IPS-NIHi7 (cell line): ENCODE data around the gene CCL20.

Source experiments
- DNase-seq: peaks from one replicate; pipeline ENCODE4 v3.0.0; 2012; ENCODE audit warnings: mixed read lengths; ENCODE audit errors: extremely low spot score

The CCL20 gene

DNA sequence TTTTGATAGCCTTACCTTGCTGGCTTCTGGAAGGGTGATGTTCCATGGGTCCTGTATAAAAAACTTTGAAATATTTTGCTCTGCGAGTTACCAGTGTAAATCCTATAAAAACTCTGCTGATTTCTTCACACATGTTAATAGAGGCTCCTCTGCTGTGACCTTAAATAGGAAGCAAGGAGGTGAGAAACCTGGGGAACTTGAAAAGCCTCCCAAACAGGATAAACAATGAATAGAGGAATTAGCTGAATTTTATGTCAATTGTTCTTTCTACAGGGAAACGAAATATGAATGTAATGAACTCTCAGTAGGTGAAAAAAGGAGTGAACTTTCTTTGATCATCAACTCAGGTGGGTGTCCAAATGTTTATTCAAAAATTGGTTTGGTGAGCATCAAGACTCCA is 10.8 kb upstream of the CCL20 start:
- DNase-seq, result no peak

DNA sequence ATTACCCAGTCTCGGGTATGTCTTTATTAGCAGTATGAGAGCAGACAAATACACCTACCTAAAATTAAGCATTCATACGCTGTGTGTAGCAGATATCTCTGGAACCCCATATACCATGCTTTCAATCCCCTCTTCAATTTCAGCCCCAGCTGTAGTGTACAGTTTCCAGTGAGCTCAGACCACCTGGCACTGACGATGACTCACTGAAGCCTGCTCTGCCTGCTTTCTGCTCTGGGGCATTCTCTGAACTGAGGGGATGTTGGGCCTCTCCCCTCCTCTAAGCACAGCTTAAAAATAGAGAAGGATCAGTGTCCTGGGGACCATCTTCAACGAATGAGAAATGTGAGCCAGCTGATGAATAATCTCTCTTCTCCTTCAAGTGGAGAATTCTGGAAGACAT is 8.7 kb upstream of the CCL20 start:
- DNase-seq, result no peak

DNA sequence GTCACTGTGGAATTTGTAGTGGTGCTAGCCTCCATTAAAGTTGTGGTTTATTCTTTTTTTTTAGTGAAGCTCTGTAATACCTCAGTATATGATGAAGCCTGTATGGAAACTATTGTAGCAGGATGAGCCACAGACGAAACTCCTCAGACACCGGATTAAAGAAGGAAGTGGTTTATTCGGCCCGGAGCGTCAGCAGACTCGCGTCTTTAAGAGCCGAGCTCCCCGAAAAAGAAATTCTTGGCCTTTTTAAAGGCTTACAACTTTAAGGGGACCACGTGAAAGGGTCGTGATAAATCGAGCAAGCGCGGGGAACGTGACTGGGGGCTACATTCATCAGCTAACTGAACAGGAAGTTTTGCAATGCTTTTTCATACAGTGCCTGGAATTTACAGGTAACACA is 8.1 kb upstream of the CCL20 start:
- DNase-seq, result no peak

DNA sequence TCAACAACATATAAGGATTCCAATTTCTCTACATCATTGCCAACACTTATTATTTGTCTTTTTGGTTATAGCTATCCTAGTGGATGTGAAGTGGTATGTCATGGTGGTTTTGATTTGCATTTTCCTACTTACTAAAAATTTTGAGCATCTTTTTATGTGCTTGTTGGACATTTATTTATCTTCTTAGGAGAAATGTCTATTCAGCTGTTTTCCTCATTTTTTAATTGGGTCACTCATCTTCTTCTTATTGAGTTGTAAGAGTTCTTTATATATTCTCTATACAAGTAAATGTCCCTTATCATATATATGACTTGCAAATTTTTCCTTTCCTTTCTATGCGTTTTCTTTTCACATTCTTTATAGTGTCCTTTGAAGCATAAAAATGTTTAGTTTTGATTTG is 4.7 kb upstream of the CCL20 start:
- DNase-seq, result no peak

DNA sequence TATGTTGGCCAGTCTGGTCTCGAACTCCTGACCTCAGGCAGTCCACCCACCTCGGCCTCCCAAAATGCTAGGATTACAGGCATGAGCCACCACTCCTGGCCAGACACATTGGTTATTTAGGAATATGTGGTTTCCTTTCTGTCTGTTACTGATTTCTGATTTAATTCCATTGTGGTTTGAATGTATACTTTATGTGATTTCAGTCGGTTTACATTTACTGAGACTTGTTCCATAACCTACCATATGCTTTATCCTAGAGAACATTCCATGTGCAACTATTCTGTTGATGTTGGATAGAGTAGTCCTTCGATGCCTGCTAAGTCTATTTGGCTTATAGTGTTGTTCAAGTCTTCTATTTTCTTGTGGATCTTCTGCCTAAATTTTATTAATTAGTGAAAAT is 1.6 kb upstream of the CCL20 start:
- no peak for DNase-seq

DNA sequence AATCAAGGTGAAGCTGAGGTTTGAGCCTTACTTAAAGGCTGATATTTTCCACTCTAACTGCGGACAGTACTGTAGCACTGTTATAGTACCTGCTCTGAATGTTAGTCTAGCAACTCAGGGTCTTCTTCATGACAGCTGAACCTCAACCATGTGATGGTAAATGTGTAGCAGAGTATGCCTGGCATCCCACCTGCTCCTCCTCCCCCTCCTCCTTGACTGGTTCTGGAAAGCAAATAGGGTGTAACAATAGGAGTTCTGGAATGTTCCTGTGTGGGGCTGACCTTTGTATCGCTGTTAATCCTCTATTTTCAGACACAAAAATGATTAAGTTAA is 447 bp upstream of the CCL20 start:
- no peak for DNase-seq

DNA sequence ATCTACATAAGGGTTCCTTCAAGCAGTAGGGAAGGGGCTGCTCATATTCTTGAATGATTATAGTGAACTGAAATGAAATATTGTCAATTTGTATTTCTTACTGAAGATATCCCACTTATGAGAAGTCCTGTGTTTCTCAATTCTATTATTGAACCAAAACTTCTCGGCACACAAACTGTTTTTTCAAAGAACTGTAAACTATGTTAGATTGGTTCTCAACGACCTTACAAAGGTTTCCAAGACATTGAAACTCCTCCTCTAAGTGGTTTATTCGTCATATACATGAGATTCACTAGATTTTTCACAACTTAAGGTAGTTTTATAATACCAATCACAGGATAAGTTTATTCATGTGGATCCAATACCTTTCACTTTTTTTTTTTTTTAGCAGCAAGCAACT is 1.4 kb downstream of the CCL20 start:
- DNase-seq, result no peak

DNA sequence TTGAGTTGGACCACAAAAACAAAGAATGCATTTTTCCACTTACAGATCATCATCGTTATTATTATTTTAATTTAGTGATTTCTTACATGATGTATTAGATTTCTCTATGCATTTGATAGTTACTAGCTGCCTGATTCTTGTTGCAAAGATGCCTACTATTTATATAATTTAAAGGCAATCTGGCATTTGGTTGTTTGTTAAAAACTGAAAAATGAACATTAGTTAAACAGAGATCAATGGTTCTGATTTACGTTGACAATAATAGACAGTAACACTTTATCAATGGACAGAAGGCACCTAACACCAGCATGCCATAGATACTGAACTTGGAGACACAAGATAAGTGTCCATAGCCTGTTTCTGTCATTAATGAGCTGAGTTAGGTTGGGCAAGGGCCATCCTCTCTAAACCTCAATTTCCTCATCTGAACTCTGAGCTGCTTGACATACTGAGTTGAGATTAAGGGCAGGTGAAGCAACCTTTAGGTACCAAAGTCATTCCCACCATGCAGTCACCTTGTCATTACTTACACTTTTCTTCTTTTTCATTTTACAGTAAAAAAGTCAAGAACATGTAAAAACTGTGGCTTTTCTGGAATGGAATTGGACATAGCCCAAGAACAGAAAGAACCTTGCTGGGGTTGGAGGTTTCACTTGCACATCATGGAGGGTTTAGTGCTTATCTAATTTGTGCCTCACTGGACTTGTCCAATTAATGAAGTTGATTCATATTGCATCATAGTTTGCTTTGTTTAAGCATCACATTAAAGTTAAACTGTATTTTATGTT is 3.1 kb downstream of the CCL20 start:
- no peak for DNase-seq

DNA sequence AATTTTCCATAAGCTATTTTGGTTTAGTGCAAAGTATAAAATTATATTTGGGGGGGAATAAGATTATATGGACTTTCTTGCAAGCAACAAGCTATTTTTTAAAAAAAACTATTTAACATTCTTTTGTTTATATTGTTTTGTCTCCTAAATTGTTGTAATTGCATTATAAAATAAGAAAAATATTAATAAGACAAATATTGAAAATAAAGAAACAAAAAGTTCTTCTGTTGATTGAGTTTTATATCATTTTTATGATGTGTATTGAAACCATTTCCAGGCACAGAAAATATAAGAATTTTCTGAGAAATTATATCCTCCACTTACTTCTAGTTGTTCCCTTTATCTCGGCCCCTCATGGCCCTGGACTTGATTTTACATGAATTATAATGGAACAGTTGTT is 3.7 kb downstream of the CCL20 start:
- DNase-seq, result no peak

DNA sequence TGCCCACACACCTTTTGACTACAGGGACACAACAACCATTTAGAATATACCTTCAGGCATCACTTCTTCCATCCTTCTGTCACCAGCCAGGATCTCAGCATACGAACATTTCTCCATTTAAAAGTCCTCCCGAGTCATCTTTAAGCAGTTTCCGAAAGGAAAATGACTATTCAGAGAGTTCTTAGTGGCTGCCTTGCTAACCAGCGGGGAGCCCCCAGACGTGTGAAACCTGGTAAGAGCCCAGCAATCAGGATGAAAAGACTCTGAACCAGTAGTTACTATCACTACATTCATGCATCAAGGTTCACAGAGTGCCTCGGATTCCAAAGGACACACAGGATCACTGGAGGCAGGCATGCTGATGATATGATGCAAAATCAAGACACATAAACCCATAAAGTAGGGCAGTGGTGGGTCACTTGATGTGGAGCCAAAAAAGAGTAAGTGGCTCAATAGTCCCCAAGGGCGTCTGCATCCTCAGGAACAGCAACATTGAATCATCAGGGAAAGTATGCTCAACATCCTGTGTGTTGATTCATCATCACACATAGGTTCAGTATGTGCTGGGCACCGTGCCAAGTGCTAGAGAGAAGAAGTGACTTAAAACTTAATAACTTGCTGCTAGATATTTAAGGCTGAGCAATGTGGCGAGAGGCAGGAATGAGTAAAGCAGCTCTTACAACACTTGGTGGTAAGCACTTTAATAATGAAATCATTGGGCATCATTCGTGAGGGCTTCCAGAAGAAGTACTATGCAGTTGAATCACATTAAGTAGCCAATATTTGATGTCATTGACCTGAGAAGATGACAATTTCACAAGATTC is 4.4 kb downstream of the CCL20 start:
- DNase-seq, result peak; percentile 64

DNA sequence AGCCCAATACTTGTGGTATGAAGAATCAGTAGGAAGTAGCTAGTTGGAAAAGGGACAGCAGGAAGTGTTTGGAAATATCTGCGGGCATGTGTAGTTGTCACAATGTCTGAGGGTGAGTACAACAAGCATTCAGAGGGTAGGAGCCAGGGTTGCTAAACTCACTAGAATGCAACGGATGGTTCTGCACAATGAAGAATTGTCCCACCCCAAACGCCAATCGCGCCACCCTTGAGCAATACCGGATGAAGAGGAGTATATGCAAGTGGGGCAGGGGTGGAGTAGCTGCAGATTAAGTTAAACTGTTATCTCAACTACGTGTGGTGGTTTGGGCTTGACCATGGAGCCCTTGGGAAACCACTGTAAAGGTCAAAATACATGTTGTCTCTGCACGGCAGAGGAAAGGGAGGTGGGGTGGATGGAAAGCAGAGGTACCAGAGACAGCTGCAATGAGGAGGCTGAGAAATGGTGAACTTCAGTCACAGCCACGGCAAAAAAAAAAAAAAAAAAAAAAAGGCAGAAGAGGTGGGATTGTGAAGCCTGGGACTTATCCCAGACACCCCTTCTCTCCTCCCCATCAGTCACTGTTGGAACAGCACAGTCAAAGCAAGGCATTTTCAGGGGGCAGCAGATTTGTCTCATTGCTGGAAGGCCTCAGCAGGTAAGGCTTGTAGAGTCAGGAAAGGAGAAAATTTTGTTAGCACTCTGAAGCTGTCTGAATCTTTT is 5.2 kb downstream of the CCL20 start:
- no peak for DNase-seq

DNA sequence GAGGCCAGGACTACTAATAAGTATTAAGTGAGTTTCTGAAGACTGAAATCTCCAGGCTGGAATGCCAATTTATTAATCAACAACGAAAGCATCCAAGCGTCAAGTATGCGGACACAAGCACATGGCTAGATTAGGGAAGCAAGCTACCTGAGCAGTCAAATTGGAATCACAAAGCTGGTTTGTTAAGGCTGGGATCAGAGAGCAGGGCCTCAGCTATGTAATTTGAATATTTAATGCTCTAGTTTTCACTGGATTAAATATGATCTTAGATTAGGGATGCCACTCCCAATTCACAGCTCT is 5.7 kb downstream of the CCL20 start:
- DNase-seq, result no peak

DNA sequence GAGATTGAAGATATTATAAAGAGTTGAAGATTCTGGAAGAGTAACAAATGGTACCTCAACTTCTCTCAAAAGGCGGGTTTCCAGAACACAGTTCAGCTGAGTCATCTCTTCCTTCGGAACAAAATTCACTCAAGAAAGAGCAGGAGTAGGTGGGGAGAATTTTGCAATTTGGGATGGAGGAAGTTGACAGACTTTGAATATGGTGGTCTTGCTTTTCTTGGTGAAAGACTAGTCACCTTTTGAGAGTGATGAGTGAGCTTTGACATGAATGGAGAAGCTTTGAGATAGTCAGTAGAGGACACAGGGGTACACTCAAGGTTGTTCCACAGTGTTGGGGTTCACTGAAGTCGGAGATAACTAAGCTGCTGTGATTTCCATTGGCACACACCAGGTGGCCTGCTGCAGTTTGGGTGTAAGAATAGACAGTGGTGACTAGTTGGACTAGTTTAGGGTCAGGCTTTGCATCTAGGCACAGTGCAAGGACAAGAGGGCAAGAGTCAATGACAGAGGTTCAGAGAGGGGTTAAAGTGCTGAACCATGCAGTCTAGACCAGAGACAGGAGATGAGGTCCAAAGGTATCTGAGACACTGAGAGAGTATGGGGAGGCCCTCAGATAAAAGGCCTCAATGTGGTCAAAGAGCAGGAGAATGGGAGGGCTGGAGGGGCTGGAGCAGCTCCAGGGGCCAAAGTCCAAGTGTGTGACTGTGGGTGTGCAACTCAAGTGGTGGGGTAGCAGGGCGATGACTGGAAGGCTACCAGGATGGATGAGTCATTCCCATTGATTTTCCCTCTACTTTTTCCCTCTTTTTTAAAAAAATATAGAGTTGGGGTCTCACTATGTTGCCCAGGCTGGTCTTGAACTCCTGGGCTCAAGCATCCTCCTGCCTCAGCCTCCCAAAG is 7.7 kb downstream of the CCL20 start:
- DNase-seq, result no peak

DNA sequence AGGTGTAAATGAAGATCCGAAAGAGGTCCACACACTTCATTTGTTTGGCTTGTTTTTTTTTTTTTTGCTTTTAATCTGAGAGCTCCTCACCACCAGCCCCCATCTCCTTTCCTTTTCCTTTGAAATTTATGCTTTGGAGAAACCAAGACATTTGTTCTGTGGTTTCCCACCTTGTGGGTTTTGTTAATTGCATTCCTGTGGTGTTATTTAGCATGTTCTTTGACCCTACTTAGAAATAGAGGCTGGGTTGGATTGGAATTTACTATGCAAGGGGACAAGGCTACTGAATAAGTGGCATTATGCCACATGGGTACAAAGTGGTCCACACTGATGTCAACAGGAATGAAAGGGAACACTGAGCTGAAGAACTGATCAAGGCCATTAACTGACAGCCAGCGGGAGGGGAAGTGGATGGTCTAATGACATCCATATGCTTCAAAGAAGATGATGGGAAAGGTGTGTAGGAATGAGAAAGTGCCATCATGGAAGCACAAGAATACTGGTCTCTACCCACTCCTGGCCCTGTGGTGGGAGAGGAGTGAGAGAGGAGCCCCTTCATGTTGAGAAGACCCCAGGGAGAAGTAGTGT is 8.9 kb downstream of the CCL20 start:
- DNase-seq, result no peak

DNA sequence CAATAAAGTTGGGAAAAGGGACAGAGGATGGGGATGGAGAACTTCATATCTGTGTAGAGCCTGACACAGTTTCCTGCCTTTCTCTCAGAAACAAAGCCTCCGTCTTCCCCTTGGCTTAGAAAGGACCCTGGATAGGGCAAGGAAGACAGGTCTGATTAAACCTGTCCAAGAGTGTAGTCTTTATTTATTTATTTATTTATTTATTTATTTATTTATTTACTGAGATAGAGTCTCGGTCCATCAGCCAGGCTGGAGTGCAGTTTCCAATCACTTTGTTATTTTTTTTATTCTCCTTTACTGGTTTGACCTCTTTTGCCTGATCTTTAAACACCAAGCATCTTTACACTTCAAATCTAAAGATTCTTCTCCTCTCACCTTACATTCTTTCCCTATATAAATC is 10.3 kb downstream of the CCL20 start:
- no peak for DNase-seq

DNA sequence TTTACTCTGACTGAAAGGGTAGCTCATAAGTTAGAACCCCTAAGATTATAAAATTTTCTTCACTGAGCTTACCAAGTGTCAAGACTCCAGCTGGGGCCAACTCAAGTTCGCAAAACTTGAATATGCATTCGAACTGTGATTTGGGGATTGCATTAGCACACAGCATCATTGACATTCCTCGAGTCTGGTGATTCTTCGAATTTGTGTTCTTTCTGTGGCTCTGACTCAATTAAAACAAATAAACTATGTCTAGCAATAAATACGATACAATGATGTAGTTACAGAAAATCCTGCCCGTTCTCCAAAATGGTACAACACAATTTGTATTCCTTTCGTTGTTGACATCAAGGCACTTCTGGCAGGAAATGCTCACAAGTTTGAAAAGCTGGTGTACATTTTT is 11.1 kb downstream of the CCL20 start:
- no peak for DNase-seq

DNA sequence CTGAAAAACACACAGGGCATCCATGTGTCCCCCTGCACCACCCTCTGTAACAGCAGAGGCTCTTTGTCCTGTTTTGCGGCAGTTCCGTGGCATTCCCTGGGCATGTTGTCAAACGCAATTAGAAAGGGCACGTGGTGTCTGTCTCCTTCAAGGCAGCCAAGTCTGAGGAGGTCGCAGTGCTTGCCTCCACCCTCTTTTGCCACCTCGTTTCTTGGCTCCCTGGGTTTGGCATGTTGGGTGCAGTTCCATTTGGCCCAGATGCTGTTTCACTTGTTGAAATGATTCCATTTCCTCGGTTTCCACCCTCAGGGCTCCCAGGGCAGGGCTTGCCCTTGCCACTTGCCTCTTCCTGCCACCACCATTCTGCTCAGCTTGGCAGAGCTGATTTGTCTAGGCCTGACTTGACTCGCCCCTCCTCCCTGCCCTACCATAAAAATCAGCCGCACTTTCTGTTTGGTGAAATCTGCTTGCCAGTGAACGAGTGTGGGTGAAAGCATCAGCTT is 12.4 kb downstream of the CCL20 start:
- DNase-seq, result no peak

DNA sequence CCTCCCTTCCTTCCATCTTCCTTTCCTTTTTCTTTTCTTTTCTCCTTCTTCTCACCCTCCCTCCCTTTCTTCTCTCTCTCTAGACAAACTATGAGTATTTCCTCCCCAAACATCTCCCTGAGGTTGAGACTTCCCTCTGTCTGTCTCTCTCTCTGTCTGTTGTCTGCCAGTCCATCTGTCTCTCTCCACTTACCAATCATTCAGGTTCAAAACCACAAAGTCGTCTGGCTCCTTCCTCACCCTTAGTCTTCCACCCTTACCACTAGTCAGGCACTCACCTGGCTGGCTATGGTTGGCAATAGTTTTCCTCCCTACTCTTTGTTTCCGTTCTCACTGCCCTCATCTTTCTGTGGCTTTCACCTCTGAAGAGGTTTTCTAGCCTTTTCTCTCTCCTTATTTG is 12.9 kb downstream of the CCL20 start:
- DNase-seq, result no peak

DNA sequence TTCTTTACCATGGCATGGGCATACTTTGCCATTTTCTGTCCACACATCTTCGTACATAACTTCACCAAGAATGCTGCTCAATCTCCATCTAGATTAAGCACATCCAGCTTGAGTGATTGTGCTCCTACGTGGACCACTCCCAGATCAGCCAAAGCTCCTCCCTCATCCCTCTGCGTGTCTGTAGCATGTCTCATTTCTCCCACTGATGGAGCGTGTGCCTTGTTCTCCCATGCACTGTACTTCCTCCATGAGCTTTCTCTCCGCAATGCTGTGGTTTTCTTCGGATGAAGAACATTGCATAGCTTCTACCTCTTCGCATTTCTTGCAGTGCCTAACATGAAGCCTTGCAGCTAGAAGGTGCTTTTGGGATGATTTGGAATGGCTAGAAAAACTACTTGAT is 13.5 kb downstream of the CCL20 start:
- no peak for DNase-seq

DNA sequence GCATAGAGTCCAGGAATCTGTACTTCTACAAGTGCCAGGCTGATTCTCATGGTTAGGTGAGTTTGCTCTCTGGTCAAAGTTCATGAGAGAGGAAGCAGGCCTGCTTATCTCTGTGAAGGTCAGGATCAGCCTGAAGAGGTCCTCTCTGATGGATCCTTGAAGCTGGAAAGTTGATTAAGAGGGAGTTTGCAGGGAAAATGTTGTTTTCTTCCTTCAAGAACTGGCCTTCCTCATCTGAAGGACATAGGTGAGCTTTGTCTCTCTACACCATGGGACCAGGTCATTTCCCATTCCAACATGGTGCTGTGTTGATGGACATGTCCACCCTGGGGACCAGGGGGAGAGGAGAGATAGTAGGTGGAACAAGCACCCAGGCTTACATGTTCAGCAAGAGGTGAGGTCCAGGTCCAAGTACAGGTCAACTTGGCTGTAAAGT is 14.9 kb downstream of the CCL20 start:
- no peak for DNase-seq

DNA sequence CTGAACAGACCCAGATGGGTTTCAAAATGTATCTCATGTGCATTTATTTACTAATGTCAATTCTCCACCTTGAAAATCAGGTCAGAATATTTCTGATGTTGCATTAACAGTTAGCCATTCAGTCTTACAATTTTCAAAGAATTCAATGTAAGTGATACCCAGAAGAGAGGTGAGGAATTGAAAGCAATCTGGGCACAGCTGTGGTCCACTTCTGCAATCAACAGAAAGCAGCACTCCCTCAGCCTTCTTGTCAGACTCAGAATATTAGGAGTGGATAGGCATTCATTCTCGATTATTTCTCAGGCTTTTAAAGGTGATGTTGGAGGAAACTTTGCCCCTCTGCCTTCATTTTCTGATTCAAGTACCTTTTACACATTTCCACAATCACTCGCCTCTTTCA is 15.7 kb downstream of the CCL20 start:
- no peak for DNase-seq
